Aorta (tissue), 5 donors: ENCODE measurements around the gene CXorf58. TPM values are rescaled to one million over a fixed set of nuclear protein-coding genes. Genes with fewer than 3 reads are reported as not detected.
"Not testable (repeated sequence)": the region's sequence is repeated elsewhere in the genome, so short reads cannot be mapped to it uniquely, and the experiment has no call there.

ENCODE experiments used
- ATAC-seq: fragments of 200-7000 bp; cut with Tn5 transposase; one replicate; pipeline ENCODE4 v1.9.1; 2022; ENCODE audit warnings: moderate library complexity; ENCODE audit not compliant: low FRiP score
- DNase-seq, 2 donors: peaks; one replicate each; pipeline ENCODE4 v3.0.0-alpha.2; 2020
- H3K27ac ChIP-seq, 2 donors: one replicate each; pipeline ENCODE4 v1.5.1; 2013; ENCODE audit warnings: low read length in 2 of 2, mild to moderate bottlenecking in 2 of 2, moderate library complexity in 2 of 2, control low read depth in 1 of 2, inconsistent platforms in 1 of 2, low read depth in 1 of 2
- H3K27me3 ChIP-seq, 2 donors: one replicate each; pipeline ENCODE4 v1.6.1; 2013; ENCODE audit warnings: control low read depth in 1 of 2, low read length in 1 of 2, mild to moderate bottlenecking in 1 of 2, moderate library complexity in 1 of 2; ENCODE audit not compliant: insufficient read depth in 2 of 2, control insufficient read depth in 1 of 2
- H3K36me3 ChIP-seq, 2 donors: one replicate each; pipeline ENCODE4 v1.6.1; 2013; ENCODE audit warnings: control low read depth in 1 of 2, low read length in 1 of 2, mild to moderate bottlenecking in 1 of 2; ENCODE audit not compliant: insufficient read depth in 2 of 2, control insufficient read depth in 1 of 2
- H3K4me1 ChIP-seq, 2 donors: one replicate each; pipeline ENCODE4 v1.6.1; 2013; ENCODE audit warnings: low read length in 2 of 2, control low read depth in 1 of 2, mild to moderate bottlenecking in 1 of 2, moderate library complexity in 1 of 2; ENCODE audit not compliant: insufficient read depth in 2 of 2, control insufficient read depth in 1 of 2
- H3K4me3 ChIP-seq, 2 donors: one replicate each; pipeline ENCODE4 v1.5.1; 2013; ENCODE audit warnings: low read length in 2 of 2, control low read depth in 1 of 2, mild to moderate bottlenecking in 1 of 2
- H3K9me3 ChIP-seq: one replicate; pipeline ENCODE4 v1.6.1; 2013; ENCODE audit warnings: mild to moderate bottlenecking, low read length; ENCODE audit not compliant: control insufficient read depth
- WGBS, 2 donors: extraction: QIAGEN DNeasy Blood & Tissue Kit; methylation state at CpG; one replicate each; pipeline ENCODE4 v1.1.7; 2013; 5-methylcytosine and 5-hydroxymethylcytosine counted together
- intact Hi-C, 2 donors: fragments of 100-400 bp; cut with DNase I; formaldehyde crosslinking; loops; one replicate each; pipeline versions ENCODE4 v1.14.2 to v1.15.0; 2022
- polyA plus RNA-seq, 2 donors: library from polyadenylated mRNA; stranded (reverse); fragments of 200-250 nt; gene quantifications; one replicate each; pipeline ENCODE4 v1.2.3, GENCODE V29; 2013
- total RNA-seq, 2 donors: library from RNA; stranded (reverse); fragmentation: NEBNext Ultra II Directional; extraction: Animal tissue kit (Norgen Biotek cat#: 25700); gene quantifications; one replicate each; pipeline ENCODE4 v1.2.1, GENCODE V29; 2021
- donor health status: healthy with polysubstance abuse.
- donor health status: Bipolar disorder and iron deficiency.
- donor health status: DM: no; HTN: no; CAD: no.
- donor health status: DM: no; HTN: no; CAD: no.
- donor health status: DM: yes; HTN: yes; CAD: no.

Gene CXorf58
- total and polyA plus RNA-seq, 4 donors: not detected

- Histone ChIP-seq H3K36me3 (no peaks in the 10 kb centered on the region), H3K4me3 (no peak overlapping the region), H3K27ac (no peak overlapping the region), H3K27me3 (no peaks in the 10 kb centered on the region), H3K9me3 (no peaks in the 10 kb centered on the region), H3K4me1 (peaks cover 0 to 3% of the 10 kb centered on the region in 2 donors)
- DNase-seq: no peak
- ATAC-seq: no peak
- intact Hi-C loops: no loop called here
- 19 to 34% methylated on average over 9 of the region's 9 CpGs for WGBS, 2 donors
Observed at GRCh38 chrX:23952984-23953907, 45.4 kb downstream of the CXorf58 start.

DNA sequence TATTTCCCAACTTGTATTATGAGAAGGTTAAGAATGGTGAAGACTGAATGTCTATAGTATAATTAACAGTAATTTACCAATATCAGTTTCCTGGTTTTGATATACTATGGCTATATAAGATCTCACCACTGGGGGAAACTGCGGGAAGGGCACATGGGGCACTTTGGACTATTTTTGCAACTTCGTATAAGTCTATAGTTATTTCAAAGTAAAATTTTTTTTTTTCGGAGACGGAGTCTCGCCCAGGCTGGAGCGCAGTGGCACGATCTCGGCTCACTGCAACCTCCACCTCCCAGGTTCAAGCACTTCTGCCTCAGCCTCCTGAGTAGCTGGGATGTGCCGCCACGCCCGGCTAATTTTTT is 46.1 kb downstream of the CXorf58 start:
- Histone ChIP-seq H3K27ac (no peak overlapping the region), H3K4me1 (peaks cover 0 to 3% of the 10 kb centered on the region in 2 donors), H3K36me3 (no peaks in the 10 kb centered on the region), H3K4me3 (no peak overlapping the region), H3K27me3 (no peaks in the 10 kb centered on the region), H3K9me3 (no peaks in the 10 kb centered on the region)
- ATAC-seq: no peak
- intact Hi-C loops: no loop called here
- 92 to 93% methylated on average over 11 of the region's 11 CpGs for WGBS, 2 donors
- DNase-seq: no peak

DNA sequence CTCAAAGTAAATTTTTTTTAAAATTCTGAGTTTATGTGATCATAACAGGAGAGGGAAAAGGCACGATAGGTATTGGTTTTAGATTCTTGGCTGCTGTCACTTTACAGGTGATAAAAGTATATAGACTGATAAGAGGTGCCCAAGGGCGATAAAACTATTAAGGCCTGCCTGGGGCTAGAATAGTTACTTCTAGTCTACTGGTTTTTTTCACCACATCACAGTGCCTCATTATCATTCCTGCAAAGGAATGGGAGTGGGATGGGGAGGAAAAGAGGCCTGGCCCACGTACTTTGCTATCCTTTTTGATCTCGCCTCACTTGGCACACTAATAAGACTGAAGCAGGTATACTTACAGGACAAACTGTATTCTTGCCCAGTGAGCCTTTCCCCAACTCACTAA is 46.6 kb downstream of the CXorf58 start:
- intact Hi-C loops: no loop called here
- WGBS, 2 donors: 67 to 89% methylated on average over 4 of the region's 4 CpGs

GRCh38 chrX:23959781-23960180 is 52.0 kb downstream of the CXorf58 start:
- intact Hi-C loops: no loop called here
- WGBS, 2 donors: 80 to 91% methylated on average over 3 of the region's 3 CpGs
- DNase-seq: no peak
- Histone ChIP-seq H3K9me3 (no peaks in the 10 kb centered on the region), H3K36me3 (no peaks in the 10 kb centered on the region), H3K27me3 (no peaks in the 10 kb centered on the region), H3K4me1 (no peaks in the 10 kb centered on the region), H3K27ac (no peak overlapping the region), H3K4me3 (no peak overlapping the region)
- no peak for ATAC-seq

More for the DNA sequence above, 46.6 kb downstream of the CXorf58 start:
- Histone ChIP-seq H3K9me3 (no peaks in the 10 kb centered on the region), H3K4me1 (peaks cover 0 to 3% of the 10 kb centered on the region in 2 donors), H3K36me3 (no peaks in the 10 kb centered on the region), H3K27ac (no peak overlapping the region), H3K4me3 (no peak overlapping the region), H3K27me3 (no peaks in the 10 kb centered on the region)
- no peak for ATAC-seq
- DNase-seq: no peak

- Histone ChIP-seq H3K36me3 (no peaks in the 10 kb centered on the region), H3K9me3 (no peaks in the 10 kb centered on the region), H3K27ac (no peak overlapping the region), H3K4me3 (no peak overlapping the region), H3K4me1 (no peaks in the 10 kb centered on the region), H3K27me3 (no peaks in the 10 kb centered on the region)
- ATAC-seq (no peak), DNase-seq (no peak)
- intact Hi-C loops: no loop called here
- whole genome bisulfite sequencing, 2 donors: 71% methylated on average over 5 of the region's 5 CpGs
Observed at GRCh38 chrX:23964191-23964590, 56.4 kb downstream of the CXorf58 start.

- H3K27me3 ChIP-seq, H3K36me3 ChIP-seq, H3K27ac ChIP-seq, H3K4me3 ChIP-seq, H3K4me1 ChIP-seq, H3K9me3 ChIP-seq, DNase-seq, ATAC-seq, intact Hi-C loops: not testable (repeated sequence)
- 83 to 91% methylated on average over 8 of the region's 8 CpGs for WGBS, 2 donors
Observed at GRCh38 chrX:23965630-23966029, 57.8 kb downstream of the CXorf58 start.

- Histone ChIP-seq H3K27ac (no peak overlapping the region), H3K4me3 (no peak overlapping the region), H3K9me3 (no peaks in the 10 kb centered on the region), H3K36me3 (no peaks in the 10 kb centered on the region), H3K4me1 (no peaks in the 10 kb centered on the region), H3K27me3 (no peaks in the 10 kb centered on the region)
- ATAC-seq (no peak), DNase-seq (no peak)
- intact Hi-C loops: no loop called here
- 74 to 87% methylated on average over 4 of the region's 4 CpGs for WGBS, 2 donors
Observed at GRCh38 chrX:23978491-23978890, 70.7 kb downstream of the CXorf58 start.

GRCh38 chrX:23980011-23980441 is 72.2 kb downstream of the CXorf58 start:
- no peak for DNase-seq
- Histone ChIP-seq H3K4me3 (no peak overlapping the region), H3K27ac (no peak overlapping the region), H3K27me3 (no peaks in the 10 kb centered on the region), H3K36me3 (no peaks in the 10 kb centered on the region), H3K4me1 (no peaks in the 10 kb centered on the region), H3K9me3 (no peaks in the 10 kb centered on the region)
- 35 to 46% methylated on average over 5 of the region's 5 CpGs for WGBS, 2 donors
- intact Hi-C loops: no loop called here
- no peak for ATAC-seq

DNA sequence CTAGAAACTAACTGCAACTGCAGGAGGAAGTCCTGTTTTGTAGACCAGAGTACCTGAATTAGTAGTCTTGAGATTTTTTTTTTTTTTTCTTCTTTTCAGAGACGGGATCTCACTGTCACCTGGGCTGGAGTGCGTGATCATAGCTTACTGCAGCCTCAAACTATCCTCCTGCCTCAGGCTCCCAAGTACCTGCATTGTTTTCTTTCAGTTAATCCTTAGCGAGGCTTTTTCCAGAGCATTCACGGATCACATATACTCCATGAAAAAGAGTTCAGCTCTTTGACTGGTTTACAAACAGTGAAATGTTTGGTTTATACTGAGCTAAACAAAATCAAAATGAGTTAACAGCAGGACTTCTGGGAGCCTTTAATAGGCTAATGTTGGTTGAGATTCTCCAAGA is 73.4 kb downstream of the CXorf58 start:
- intact Hi-C loops: no loop called here
- DNase-seq (no peak), ATAC-seq (no peak)
- H3K9me3 ChIP-seq: no peaks in the 10 kb centered on the region
- H3K27me3 ChIP-seq: no peaks in the 10 kb centered on the region
- no peaks in the 10 kb centered on the region for H3K4me1 ChIP-seq
- no peak overlapping the region for H3K4me3 ChIP-seq
- H3K27ac ChIP-seq: no peak overlapping the region
- WGBS, 2 donors: 73 to 92% methylated on average over 4 of the region's 4 CpGs
- H3K36me3 ChIP-seq: peaks cover 0 to 3% of the 10 kb centered on the region in 2 donors
